Neural progenitor cell (in vitro differentiated cells): Measurements from ENCODE around the gene MEIS1. TPM values are rescaled to one million over a fixed set of nuclear protein-coding genes. Genes with fewer than 3 reads are reported as not detected.

Source experiments
- DNase-seq: peaks from one replicate; pipeline ENCODE4 v3.0.0-alpha.2; 2016; ENCODE audit warnings: low spot score
- H2AFZ ChIP-seq: fragments of 200-600 bp; sonication (generic); replicated peaks from 2 replicates; pipeline ENCODE4 v1.6.1; 2016; ENCODE audit warnings: antibody characterized with exemption
- H3F3A ChIP-seq: fragments of 200-600 bp; sonication (generic); 2 replicates; pipeline ENCODE4 v1.6.1; 2016; ENCODE audit warnings: antibody characterized with exemption, low read depth
- H3K27ac ChIP-seq: fragments of 200-600 bp; sonication (generic); 2 replicates; pipeline ENCODE4 v1.5.1; 2016; ENCODE audit warnings: mild to moderate bottlenecking
- H3K27me3 ChIP-seq: fragments of 200-600 bp; sonication (generic); 2 replicates; pipeline ENCODE4 v1.6.1; 2016; ENCODE audit warnings: mild to moderate bottlenecking, moderate library complexity
- H3K36me3 ChIP-seq: fragments of 200-600 bp; sonication (generic); 2 replicates; pipeline ENCODE4 v1.5.1; 2016
- H3K4me1 ChIP-seq: fragments of 200-600 bp; sonication (generic); 2 replicates; pipeline ENCODE4 v1.6.1; 2016; ENCODE audit warnings: mixed run types
- H3K4me2 ChIP-seq: fragments of 200-600 bp; sonication (generic); 2 replicates; pipeline ENCODE4 v1.6.1; 2016
- H3K4me3 ChIP-seq: fragments of 200-600 bp; sonication (generic); 2 replicates; pipeline ENCODE4 v1.5.1; 2016
- H3K79me2 ChIP-seq: fragments of 200-600 bp; sonication (generic); 2 replicates; pipeline ENCODE4 v1.6.1; 2016; ENCODE audit warnings: low read depth
- H3K9ac ChIP-seq: fragments of 200-600 bp; sonication (generic); 2 replicates; pipeline ENCODE4 v1.6.1; 2016
- H3K9me3 ChIP-seq: fragments of 200-600 bp; sonication (generic); 2 replicates; pipeline ENCODE4 v1.5.1; 2016; ENCODE audit warnings: low read depth
- H4K20me1 ChIP-seq: fragments of 200-600 bp; sonication (generic); 2 replicates; pipeline ENCODE4 v1.6.1; 2016; ENCODE audit warnings: low read depth
- H3K27ac Mint-ChIP-seq: 3 replicates; pipeline ENCODE4 v1.8.0; 2021; ENCODE audit warnings: mixed read lengths
- H3K27me3 Mint-ChIP-seq: 2 replicates; pipeline ENCODE4 v1.8.0; 2022; ENCODE audit warnings: low read depth, mild to moderate bottlenecking, inconsistent platforms, moderate library complexity, mixed read lengths; ENCODE audit not compliant: insufficient read depth
- H3K36me3 Mint-ChIP-seq: 3 replicates; pipeline ENCODE4 v1.8.0; 2021; ENCODE audit warnings: mixed read lengths
- H3K4me1 Mint-ChIP-seq: 3 replicates; pipeline ENCODE4 v1.8.0; 2021; ENCODE audit warnings: mixed read lengths
- H3K4me3 Mint-ChIP-seq: 3 replicates; pipeline ENCODE4 v1.8.0; 2021; ENCODE audit warnings: mild to moderate bottlenecking, moderate library complexity, mixed read lengths
- H3K9me3 Mint-ChIP-seq: 3 replicates; pipeline ENCODE4 v1.8.0; 2020; ENCODE audit warnings: mixed read lengths
- CTCF ChIP-seq: fragments of 200-600 bp; sonication (generic); IDR thresholded peaks from 2 replicates; pipeline ENCODE4 v1.5.1; 2017; ENCODE audit warnings: antibody characterized with exemption, mild to moderate bottlenecking
- EZH2 ChIP-seq: fragments of 200-600 bp; sonication (generic); IDR thresholded peaks from 2 replicates; pipeline ENCODE4 v1.6.1; 2017; ENCODE audit warnings: antibody characterized with exemption, mild to moderate bottlenecking, moderate library complexity
- EZH2phosphoT487 ChIP-seq: fragments of 200-600 bp; sonication (generic); IDR thresholded peaks from 2 replicates; pipeline ENCODE4 v1.6.1; 2017; ENCODE audit warnings: antibody characterized with exemption
- total RNA-seq: library from RNA; depleted of rRNA; stranded (reverse); fragments of >200 nt; gene quantifications from 2 replicates; pipeline ENCODE4 v1.2.3, GENCODE V29; 2015; ENCODE audit warnings: low replicate concordance

MEIS1 gene
- total RNA-seq, 1 donor from 2014 or later, result 14.7 TPM

DNA sequence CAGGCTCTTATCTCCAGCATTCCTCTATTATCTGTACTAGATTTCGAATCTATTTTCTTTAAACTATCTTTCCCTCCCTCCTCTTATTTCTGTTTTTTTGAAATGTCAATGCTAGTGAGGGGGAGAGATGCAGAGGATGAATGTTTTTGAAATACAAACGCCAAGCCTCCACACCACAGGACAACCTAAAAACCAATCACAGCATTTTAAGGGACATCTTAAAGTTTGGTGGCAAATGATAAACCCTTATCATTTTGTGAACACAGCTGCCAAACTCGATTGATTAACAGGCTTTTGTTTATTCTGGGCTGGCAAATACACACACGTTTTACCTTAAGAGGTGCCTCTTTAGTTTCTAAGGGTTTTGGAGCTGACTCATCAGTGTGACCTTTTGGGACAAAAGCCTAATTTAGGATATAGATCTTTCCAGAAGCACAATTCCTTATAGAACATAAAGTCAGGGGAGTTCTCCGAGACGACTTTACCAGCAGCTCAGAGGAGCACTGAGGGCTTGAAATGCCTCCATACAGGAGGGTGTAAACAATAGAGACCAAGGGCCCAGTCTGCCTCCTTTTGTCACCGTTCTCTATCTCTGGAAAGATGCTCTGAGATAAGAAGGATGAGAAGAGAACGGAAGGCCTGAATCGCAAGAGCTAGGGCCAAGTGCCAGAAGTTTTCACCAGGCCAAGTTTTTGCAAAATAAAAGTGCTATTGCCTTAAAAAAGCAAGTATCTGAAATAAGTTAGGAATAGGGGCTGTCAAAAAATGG is 4.2 kb upstream of the MEIS1 start:
- no peak overlapping the region for H3K9ac ChIP-seq
- peak overlapping the region; percentile 20 for H3K4me2 ChIP-seq
- peaks cover 45% of the 10 kb centered on the region for H3K4me1 Mint-ChIP-seq
- no peak overlapping the region for H3K27ac ChIP-seq
- H3K27me3 ChIP-seq, result peaks cover 78% of the 10 kb centered on the region
- H2AFZ ChIP-seq, result no peak overlapping the region
- peaks cover 6% of the 10 kb centered on the region for H4K20me1 ChIP-seq
- H3K4me3 ChIP-seq, result no peak overlapping the region
- H3K4me3 Mint-ChIP-seq, result no peak overlapping the region
- no peak overlapping the region for H3K27ac Mint-ChIP-seq
- TF ChIP-seq CTCF (no peak), EZH2 (no peak)
- H3K4me1 ChIP-seq, result peaks cover 35% of the 10 kb centered on the region
- H3K36me3 ChIP-seq, result no peaks in the 10 kb centered on the region
- H3F3A ChIP-seq, result peaks cover 53% of the 10 kb centered on the region
- peaks cover 32% of the 10 kb centered on the region for H3K27me3 Mint-ChIP-seq
- H3K9me3 Mint-ChIP-seq, result no peaks in the 10 kb centered on the region
- DNase-seq, result peak; percentile 52
- H3K79me2 ChIP-seq, result no peaks in the 10 kb centered on the region
- no peaks in the 10 kb centered on the region for H3K36me3 Mint-ChIP-seq
- no peaks in the 10 kb centered on the region for H3K9me3 ChIP-seq

DNA sequence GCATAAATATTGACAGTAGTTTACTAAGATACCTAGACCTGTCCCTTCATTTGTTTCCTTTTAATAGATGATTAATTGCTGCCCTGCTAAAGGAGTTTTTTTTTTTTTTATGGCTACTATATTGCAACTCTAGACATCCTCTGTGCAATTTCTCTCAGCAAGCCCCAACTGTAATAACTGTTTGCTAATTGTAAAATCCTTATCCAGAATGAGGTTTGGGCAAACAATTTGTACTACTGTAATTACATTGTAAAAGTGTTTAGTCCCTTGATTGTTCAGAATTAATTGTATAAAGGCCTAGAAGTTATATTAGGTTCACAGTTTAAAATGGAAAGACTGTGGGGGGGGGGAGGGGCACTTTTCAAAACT is 3.7 kb upstream of the MEIS1 start:
- DNase-seq, result no peak
- H3F3A ChIP-seq, result peaks cover 59% of the 10 kb centered on the region
- H3K9me3 ChIP-seq, result no peaks in the 10 kb centered on the region
- Mint-ChIP-seq H3K27me3 (peaks cover 26% of the 10 kb centered on the region), H3K4me1 (peaks cover 42% of the 10 kb centered on the region), H3K9me3 (no peaks in the 10 kb centered on the region), H3K4me3 (no peak overlapping the region), H3K36me3 (no peaks in the 10 kb centered on the region), H3K27ac (no peak overlapping the region)
- peaks cover 34% of the 10 kb centered on the region for H3K4me1 ChIP-seq
- H3K27ac ChIP-seq, result no peak overlapping the region
- no peak overlapping the region for H3K4me2 ChIP-seq
- H2AFZ ChIP-seq, result no peak overlapping the region
- no peak overlapping the region for H3K9ac ChIP-seq
- H4K20me1 ChIP-seq, result peaks cover 6% of the 10 kb centered on the region
- H3K36me3 ChIP-seq, result no peaks in the 10 kb centered on the region
- H3K79me2 ChIP-seq, result no peaks in the 10 kb centered on the region
- TF ChIP-seq CTCF, result no peak
- TF ChIP-seq EZH2phosphoT487, result no peak
- TF ChIP-seq EZH2, result no peak
- peaks cover 78% of the 10 kb centered on the region for H3K27me3 ChIP-seq
- H3K4me3 ChIP-seq, result no peak overlapping the region

DNA sequence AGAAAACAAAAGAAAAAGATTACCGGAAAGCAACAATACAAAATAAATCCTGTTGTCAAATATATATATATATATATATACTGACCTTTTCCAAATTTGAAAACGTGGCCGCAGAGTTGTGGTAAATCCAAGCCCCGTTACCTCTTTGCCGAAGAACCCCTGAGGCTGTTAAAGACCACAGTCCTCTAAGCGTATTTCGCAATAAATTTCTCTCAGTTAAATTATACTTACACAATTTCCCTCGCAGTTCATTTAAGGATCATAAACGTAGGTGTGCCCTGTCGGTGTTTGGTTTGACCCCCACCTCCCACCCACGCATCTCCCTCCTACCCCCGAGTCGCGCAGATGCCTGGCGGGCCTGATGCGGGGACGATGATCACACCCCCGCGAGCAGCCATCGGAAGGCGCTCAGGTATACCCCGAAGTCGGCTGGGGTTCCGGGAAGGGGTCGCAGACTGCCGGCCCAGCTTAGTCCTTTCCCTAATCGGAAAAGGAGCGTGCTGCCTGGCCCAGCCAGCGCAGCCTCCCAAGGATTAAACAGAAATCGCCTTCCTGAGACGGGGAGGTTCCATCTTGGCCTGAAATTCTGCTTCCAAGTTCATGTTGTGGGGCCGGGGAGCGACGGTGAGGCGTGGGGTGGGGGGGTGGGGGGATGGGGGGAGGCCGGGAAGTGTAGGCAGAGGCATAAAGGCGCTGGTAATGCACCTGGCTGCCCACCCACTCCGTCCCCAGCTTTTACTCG is 2.9 kb upstream of the MEIS1 start:
- H3K36me3 Mint-ChIP-seq, result no peaks in the 10 kb centered on the region
- DNase-seq, result peak; percentile 46
- peaks cover 22% of the 10 kb centered on the region for H3K27me3 Mint-ChIP-seq
- Histone ChIP-seq H3K4me1 (peaks cover 39% of the 10 kb centered on the region), H3K9me3 (no peaks in the 10 kb centered on the region), H4K20me1 (peaks cover 11% of the 10 kb centered on the region), H2AFZ (no peak overlapping the region), H3K27ac (no peak overlapping the region), H3K79me2 (no peaks in the 10 kb centered on the region), H3K27me3 (peaks cover 78% of the 10 kb centered on the region), H3K4me2 (peak overlapping the region; percentile 91), H3K4me3 (peak overlapping the region; percentile 61), H3K36me3 (no peaks in the 10 kb centered on the region), H3F3A (peaks cover 64% of the 10 kb centered on the region), H3K9ac (no peak overlapping the region)
- peak overlapping the region; percentile 93 for H3K4me3 Mint-ChIP-seq
- no peaks in the 10 kb centered on the region for H3K9me3 Mint-ChIP-seq
- peak; percentile 75 for TF ChIP-seq EZH2
- TF ChIP-seq EZH2phosphoT487, result peak; percentile 78
- TF ChIP-seq CTCF, result no peak
- no peak overlapping the region for H3K27ac Mint-ChIP-seq
- peaks cover 45% of the 10 kb centered on the region for H3K4me1 Mint-ChIP-seq
